NT2/D1 (cell line): ENCODE measurements around the gene GGT5.

Source experiments
- DNase-seq: peaks from one replicate; pipeline ENCODE4 v3.0.0-alpha.2; 2011; ENCODE audit warnings: low read depth, low spot score
- H3K27me3 ChIP-seq: 2 replicates; pipeline ENCODE4 v1.6.0; 2011; ENCODE audit warnings: mild to moderate bottlenecking; ENCODE audit not compliant: insufficient read length, insufficient read depth
- H3K36me3 ChIP-seq: 2 replicates; pipeline ENCODE4 v1.6.1; 2011; ENCODE audit warnings: mild to moderate bottlenecking, low read length, mixed read lengths; ENCODE audit not compliant: insufficient read depth, insufficient read length
- H3K4me1 ChIP-seq: 2 replicates; pipeline ENCODE4 v1.5.1; 2011; ENCODE audit not compliant: insufficient read depth, insufficient read length
- H3K4me3 ChIP-seq: 2 replicates; pipeline ENCODE4 v1.5.1; 2011; ENCODE audit warnings: low read depth; ENCODE audit not compliant: insufficient read length
- H3K9ac ChIP-seq: 2 replicates; pipeline ENCODE4 v1.6.0; 2011; ENCODE audit warnings: low read depth; ENCODE audit not compliant: insufficient read length
- H3K9me3 ChIP-seq: 2 replicates; pipeline ENCODE4 v1.5.1; 2011; ENCODE audit warnings: mild to moderate bottlenecking, low read length; ENCODE audit not compliant: insufficient read depth
- SUZ12 ChIP-seq: IDR thresholded peaks from 2 replicates; pipeline ENCODE4 v1.6.1; 2011; ENCODE audit not compliant: insufficient read length, insufficient read depth; ENCODE audit errors: extremely low read depth
- YY1 ChIP-seq: IDR thresholded peaks from 2 replicates; pipeline ENCODE4 v1.6.1; 2011; ENCODE audit not compliant: insufficient read length, insufficient read depth
- ZNF274 ChIP-seq: IDR thresholded peaks from 2 replicates; pipeline ENCODE4 v1.6.1; 2011; ENCODE audit warnings: mild to moderate bottlenecking, low read depth, low read length

GGT5 gene

GRCh38 chr22:24179478-24180210 is 65.2 kb downstream of the GGT5 start:
- no peak for DNase-seq
- H3K4me3 ChIP-seq, result no peak overlapping the region
- no peaks in the 10 kb centered on the region for H3K9me3 ChIP-seq
- peaks cover 26% of the 10 kb centered on the region for H3K36me3 ChIP-seq
- H3K27me3 ChIP-seq, result no peaks in the 10 kb centered on the region
- TF ChIP-seq ZNF274 (no peak), YY1 (no peak), SUZ12 (no peak)
- H3K9ac ChIP-seq, result no peak overlapping the region
- peaks cover 17% of the 10 kb centered on the region for H3K4me1 ChIP-seq

GRCh38 chr22:24178502-24179440 is 66.1 kb downstream of the GGT5 start:
- Histone ChIP-seq H3K36me3 (peaks cover 31% of the 10 kb centered on the region), H3K9me3 (no peaks in the 10 kb centered on the region), H3K4me3 (no peak overlapping the region), H3K4me1 (peaks cover 17% of the 10 kb centered on the region), H3K27me3 (no peaks in the 10 kb centered on the region), H3K9ac (no peak overlapping the region)
- TF ChIP-seq YY1, result no peak
- no peak for DNase-seq

DNA sequence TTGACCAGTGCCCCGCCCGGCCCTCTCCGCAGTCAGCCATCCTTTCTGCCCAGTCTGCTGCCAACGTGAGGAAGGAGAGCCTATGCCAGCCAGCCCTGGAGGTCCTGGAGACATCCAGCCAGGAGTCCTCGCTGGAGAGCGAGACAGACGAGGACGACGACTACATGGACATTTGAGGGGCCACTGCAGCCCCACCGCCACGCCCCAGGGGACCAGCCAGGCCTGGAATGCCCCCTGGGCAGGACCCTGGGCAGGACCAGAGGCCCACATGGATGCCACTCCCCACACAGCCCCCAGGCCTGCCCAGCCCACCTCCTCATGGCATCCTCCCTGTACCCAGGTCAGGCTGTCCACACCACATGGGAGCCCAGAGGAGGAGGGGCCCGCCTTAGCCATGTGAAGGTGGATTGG is 66.9 kb downstream of the GGT5 start:
- Histone ChIP-seq H3K9ac (no peak overlapping the region), H3K36me3 (peaks cover 34% of the 10 kb centered on the region), H3K4me3 (no peak overlapping the region), H3K9me3 (no peaks in the 10 kb centered on the region), H3K27me3 (no peaks in the 10 kb centered on the region), H3K4me1 (peaks cover 17% of the 10 kb centered on the region)
- no peak for DNase-seq
- TF ChIP-seq YY1 (no peak), SUZ12 (no peak), ZNF274 (no peak)

- peaks cover 14% of the 10 kb centered on the region for H3K4me1 ChIP-seq
Observed at GRCh38 chr22:24177456-24177855, 67.4 kb downstream of the GGT5 start.

GRCh38 chr22:24177045-24177444 is 67.8 kb downstream of the GGT5 start:
- Histone ChIP-seq H3K9ac (no peak overlapping the region), H3K27me3 (no peaks in the 10 kb centered on the region), H3K9me3 (no peaks in the 10 kb centered on the region), H3K4me1 (peaks cover 10% of the 10 kb centered on the region), H3K4me3 (no peak overlapping the region), H3K36me3 (peaks cover 44% of the 10 kb centered on the region)
- no peak for DNase-seq
- TF ChIP-seq SUZ12 (no peak), YY1 (no peak), ZNF274 (no peak)

More at GRCh38 chr22:24177456-24177855, 67.4 kb downstream of the GGT5 start:
- DNase-seq, result no peak
- TF ChIP-seq SUZ12 (no peak), YY1 (no peak), ZNF274 (no peak)
- H3K36me3 ChIP-seq, result peaks cover 40% of the 10 kb centered on the region
- no peaks in the 10 kb centered on the region for H3K9me3 ChIP-seq
- H3K9ac ChIP-seq, result no peak overlapping the region
- no peaks in the 10 kb centered on the region for H3K27me3 ChIP-seq
- H3K4me3 ChIP-seq, result no peak overlapping the region

GRCh38 chr22:24176630-24177029 is 68.3 kb downstream of the GGT5 start:
- H3K9me3 ChIP-seq, result no peaks in the 10 kb centered on the region
- peaks cover 48% of the 10 kb centered on the region for H3K36me3 ChIP-seq

GRCh38 chr22:24176040-24176439 is 68.8 kb downstream of the GGT5 start:
- Histone ChIP-seq H3K9me3 (no peaks in the 10 kb centered on the region), H3K27me3 (no peaks in the 10 kb centered on the region), H3K4me1 (peaks cover 5% of the 10 kb centered on the region), H3K9ac (no peak overlapping the region), H3K36me3 (peaks cover 54% of the 10 kb centered on the region), H3K4me3 (no peak overlapping the region)
- no peak for TF ChIP-seq SUZ12
- no peak for TF ChIP-seq YY1
- no peak for TF ChIP-seq ZNF274
- DNase-seq, result no peak

More at GRCh38 chr22:24176630-24177029, 68.3 kb downstream of the GGT5 start:
- H3K4me1 ChIP-seq, result peaks cover 8% of the 10 kb centered on the region
- DNase-seq, result no peak
- H3K4me3 ChIP-seq, result no peak overlapping the region
- H3K9ac ChIP-seq, result no peak overlapping the region
- no peaks in the 10 kb centered on the region for H3K27me3 ChIP-seq
- no peak for TF ChIP-seq ZNF274
